SW 1271 (cell line): ENCODE results near the gene SPACA6.

Experiments used
- DNase-seq, 2 experiments: peaks; one replicate each; lab custom pipeline; 2025; lab: John Stamatoyannopoulos, UW

The SPACA6 gene

DNA sequence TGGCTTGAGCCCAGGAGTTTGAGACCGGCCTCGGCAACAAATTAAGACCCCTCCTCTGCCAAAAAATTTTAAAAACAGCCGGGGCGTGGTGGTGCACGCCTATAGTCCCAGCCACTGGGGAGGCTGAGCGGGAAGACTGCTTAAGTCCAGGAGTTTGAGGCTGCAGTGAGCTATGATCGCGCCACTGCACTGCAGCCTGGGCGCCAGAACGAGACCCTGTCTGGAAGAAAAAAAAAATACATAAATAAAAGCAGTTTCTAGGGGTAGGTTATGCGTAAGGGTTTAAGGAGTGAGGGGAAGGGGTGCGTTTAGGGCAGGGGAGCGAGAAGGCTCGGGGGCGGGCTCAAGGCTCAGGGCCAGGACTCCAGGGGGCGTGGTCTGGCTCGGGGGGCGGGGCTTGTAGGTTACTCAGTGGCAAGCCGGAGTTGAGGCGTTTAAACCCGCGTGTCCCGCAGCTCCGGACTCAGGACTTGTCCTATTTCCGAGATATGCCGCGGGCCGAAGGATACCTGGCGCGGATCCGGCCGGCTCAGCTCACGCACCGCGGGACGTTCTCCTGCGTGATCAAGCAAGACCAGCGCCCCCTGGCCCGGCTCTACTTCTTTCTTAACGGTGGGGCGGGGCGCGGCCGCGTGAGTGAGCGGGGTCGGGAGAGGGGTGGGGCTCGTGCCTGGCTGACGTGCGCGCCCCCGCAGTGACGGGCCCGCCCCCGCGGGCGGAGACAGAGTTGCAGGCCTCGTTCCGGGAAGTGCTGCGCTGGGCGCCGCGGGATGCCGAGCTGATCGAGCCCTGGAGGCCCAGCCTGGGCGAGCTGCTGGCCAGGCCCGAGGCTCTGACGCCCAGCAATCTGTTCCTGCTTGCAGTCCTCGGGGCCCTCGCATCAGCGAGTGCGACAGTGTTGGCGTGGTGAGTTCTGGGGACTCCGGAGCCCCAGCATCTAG, 10.7 kb downstream of the SPACA6 start:
- peak in 1 of 2 experiments; percentile 84 for DNase-seq

DNA sequence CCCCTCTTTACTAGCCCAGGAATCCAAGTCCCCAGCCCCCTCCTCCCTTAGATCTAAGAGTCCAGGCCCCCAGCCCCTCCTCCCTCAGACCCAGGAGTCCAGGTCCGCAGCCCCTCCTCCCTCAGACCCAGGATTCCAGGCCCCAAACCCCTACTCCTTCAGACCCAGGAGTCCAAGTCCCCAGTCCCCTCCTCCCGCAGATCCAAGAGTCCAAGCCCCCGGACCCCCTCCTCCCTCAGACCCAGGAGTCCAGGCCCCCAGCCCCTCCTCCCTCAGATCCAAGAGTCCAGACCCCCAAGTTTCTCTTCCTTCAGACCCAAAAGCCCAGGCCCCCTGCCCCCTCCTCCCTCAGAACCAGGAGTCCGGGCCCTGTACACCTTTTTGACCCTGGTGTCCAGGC, 11.5 kb downstream of the SPACA6 start:
- DNase-seq = no peak

DNA sequence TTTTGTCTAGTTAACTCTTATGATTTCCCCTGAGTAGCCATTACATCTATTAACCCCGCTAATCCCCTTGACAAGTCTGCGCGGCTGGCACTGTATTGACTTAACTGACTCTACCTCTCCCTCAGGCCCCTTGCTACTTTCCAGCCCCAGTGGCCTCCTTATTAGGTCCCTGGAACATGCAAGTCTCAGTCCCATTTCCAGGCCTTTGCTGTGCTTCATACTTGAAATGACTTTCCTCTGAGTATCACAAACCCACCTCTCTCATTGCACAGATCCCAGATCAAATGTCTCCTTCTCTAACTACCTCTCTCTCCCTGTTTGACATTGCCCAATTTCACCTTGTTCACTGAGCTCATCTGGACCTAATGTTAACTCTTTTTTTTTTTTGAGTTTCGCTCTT, 13.2 kb downstream of the SPACA6 start:
- no peak for DNase-seq

DNA sequence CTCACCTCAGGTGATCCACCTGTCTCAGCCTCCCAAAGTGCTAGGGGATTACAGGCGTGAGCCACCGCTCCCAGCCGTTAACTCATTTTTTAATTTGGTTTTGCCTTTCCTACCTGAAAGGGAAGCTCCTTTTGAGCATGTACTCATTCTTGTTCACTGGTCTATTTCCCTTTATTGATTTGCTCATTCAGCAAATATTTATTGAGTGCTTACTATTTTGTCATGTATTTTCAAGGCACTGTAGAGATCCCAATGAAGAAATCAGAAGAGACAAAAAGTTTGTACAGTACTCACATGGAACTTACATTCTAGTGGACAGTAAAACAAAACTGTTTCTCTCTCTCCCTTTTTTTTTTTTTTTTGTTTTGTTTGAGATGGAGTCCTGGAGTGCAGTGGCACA, 13.8 kb downstream of the SPACA6 start:
- no peak for DNase-seq

DNA sequence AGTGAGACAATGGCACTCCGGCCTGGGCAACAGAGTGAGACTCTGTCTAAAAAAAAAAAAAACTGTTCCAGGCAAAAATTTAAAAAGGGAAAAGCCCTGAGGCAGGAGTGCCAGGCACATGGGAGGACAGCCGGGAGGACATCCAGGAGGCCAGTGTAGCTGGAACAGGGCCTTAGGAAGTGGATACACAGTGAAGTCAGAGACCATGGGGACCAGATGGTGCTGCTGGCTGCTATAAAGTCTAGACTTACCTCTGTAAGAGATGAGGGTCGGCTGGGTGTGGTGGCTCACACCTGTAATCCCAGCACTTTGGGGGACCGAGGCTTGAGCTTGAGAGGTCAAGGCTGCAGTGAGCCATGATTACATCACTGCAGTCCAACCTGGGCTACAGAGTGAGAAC, 15.7 kb downstream of the SPACA6 start:
- no peak for DNase-seq

DNA sequence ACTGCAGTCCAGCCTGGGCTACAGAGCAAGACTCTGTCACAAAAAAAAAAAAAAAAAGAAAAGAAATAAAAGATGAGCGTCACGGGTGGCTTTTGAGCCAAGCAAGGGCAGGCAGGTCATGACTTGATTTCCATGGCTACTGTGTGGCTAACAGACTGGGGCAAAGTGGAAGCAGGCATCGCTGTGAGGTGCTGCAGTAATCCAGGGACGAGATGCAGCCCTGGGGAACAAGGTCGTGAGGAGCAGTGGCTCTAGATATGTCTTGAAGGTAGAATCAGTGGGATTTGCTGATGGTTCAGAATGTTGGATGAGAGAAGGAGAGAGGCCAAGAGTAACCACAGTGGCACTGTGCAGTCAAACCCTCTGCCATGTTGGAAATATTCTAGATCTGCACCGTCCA, 16.4 kb downstream of the SPACA6 start:
- DNase-seq = no peak

DNA sequence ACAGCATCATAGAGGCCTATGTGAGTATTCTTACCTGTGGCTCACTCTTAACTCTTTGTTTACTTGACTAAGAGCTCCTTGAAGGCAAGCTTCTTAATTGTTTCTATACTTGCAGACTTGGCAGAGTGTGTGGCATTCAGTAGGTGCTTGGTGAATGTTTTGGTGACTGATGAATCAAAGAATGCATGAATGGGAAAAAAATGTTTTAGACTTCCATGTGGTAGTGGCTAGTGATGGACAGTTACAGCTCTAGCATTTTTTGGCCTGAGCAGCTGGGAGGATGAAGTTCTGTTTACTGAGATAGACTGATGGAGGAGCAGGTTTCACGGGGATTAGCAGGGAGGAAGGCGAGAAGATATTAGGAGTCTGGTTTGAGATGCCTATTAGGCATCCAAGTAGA, 17.0 kb downstream of the SPACA6 start:
- no peak for DNase-seq

DNA sequence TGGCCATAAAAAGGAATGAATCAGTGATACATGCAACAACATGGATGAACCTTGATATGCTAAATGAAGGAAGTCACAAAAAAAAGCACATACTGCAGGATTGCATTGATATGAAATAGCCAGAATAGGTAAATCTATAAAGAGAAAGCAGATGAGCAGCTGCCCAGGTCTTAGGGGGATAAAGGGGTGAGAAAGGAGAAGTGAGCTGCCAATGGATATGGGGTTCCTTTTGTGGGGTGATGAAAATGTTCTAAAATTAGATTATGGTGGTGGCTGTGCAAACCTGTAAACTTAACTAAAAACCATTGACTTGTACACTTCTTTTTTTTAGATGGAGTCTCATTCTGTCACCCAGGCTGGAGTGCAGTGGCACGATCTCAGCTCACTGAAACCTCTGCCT, 18.6 kb downstream of the SPACA6 start:
- no peak for DNase-seq

DNA sequence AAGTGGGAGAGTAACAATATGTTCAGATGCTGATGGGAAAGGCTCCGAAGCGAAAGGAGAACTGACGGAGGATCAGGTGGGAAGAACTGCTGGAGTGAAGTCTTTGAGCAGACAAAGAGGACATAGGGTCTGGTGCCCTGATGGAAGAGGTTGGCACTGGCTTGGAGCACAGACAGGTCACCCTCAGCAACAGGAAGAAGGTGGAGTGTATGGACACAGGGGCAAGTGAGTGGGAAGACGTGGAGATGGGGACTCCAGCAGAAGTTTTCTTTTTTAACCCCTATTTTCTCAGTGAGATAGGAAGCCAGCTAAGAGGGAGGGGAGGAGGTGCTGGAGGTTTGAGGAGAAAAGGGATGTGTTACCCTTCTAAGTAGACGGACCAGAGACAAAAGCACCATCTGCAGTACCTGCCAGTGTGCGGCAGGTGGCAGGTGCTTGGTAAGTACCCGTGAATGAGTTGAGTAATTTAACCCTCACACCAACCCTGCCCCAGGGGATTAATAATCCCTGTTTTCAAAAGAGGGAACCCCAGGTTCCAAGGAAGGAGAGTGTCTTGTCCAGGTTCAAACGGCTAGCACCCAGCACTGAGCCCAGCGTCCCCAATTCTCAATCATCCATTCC, 19.4 kb downstream of the SPACA6 start:
- DNase-seq = peak in 1 of 2 experiments; percentile 36

DNA sequence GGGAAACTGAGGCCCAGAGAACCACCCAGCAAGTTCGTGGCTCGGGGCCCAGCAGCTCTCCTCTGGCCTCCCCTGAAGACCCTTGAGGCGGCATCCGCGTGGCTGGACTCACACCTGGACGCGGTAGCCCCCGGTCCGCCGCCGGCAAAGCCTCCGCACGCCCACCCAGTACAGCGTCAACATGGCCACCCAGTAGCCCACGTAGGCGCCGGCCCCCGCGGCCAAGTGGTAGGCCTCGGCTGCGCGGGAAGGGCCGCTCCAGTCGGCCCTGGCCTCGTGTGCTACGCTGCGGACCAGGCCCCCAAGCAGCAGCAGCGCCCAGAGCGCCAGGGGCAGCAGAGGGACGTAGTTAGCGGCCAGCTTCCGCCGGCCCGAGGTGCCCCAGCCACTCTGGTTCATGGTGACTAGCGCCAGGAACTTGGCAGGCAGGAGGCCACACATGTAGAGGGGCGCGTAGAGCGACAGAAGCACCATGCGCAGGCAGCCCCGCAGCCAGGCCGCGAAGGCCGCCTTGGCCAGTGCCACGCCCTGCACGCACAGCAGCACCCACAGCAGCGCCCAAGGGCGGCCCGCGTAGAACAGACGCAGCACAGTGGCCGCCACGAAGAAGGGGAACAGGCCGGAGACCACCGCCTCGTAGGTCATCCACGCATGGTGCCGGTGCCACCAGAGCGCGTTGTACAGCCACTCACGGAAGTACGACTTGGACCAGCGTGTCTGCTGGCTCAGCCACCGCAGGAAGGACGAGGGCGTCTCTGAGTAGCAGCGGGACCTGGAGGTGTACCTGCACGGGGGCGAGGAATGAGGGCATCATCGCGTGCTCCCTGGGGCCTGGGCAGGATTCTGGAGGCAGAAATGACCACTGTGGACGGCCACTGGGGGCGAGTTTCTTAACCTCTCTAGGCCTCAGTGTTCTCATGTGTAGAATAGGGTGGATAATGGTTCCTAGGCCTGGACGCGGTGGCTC, 20.5 kb downstream of the SPACA6 start:
- DNase-seq = no peak

DNA sequence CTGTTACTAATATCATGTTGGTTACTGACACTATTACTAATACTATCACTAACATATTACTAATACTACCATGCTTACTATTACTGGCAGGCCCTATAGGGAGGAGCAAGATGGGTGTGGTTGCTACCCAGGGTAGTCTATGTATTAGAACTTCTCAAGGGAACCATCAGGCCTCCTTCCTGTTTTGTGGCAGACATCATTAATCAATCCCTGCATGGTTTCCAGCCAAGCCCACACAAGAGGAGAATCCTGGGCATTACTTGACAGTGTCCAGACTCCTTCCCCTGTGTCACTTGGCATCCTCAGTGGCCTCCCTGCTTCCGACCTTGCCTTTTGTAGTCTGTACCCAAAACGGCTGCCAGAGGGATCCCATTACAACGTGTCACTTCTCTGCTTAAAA, 21.7 kb downstream of the SPACA6 start:
- DNase-seq = no peak

DNA sequence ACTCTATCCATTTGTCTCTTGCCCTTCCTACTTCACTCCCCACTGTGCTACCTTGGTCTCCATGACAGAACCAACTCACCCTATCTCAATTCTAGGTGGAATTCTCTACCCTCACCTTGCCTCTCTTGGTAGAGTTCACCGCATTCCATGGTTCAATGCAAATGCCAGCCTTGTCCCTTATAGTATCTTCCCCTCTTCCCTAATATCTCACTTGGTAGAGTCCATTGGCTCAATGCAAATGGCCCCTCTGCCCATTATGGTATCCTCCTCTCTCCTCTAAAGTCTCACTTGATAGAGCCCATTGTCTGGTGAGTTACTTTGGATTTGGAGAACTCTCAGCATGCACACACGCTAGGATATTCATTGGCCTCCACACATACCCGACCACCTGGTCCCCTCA, 22.7 kb downstream of the SPACA6 start:
- DNase-seq = no peak

DNA sequence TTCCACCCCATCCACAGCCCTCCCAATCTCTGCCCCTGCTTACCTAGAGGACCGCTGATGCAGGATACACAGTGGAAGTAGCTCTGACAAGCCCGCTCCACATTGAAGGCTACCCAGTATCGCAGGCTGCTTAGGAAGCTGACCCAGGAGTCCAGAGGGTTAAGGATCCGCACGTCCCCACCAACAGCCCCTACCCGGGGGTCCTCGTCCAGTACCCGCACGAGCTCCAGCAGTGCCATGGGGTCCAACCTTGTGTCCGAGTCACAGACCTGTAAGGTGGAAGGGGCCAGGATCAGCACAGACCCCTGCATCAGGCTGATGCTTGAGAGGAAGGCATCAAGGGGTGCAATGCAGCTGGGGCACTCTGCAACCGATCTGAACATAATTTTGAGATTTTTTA, 23.8 kb downstream of the SPACA6 start:
- DNase-seq = no peak

DNA sequence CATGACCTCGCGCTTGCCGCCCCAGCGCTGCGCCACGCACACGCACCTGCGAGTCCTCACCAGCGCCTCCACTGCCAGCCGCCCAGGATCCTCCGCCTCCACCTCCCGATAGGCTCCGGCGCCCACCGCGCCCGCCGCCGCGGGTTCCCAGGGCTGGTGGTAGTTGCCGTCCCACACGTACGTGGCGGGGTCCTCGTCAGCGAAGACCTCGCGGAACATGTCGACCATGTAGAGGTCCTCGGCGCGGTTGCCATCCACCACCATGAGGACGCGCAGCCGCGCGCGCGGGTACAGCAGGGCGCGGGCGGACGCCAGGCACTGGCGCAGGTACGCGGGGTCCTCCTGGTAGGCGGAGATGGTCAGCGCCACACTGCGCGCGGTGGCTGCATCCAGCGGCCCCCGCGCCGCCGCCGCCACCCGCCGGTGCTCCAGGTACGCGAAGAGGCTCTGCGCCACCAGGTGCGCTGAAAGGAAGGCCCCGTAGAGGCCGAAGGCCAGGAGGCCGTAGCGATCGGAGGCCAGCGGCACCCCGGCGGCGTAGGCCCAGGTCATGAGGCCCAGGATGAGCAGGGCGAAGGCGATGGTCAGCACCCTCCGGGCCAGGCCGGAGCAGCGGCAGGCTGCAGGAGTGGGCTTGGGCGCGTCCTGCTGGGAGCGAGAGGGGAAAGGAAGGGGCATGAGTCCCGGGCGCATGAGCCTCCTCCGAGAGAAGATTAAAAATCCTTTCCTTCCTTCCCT, 26.3 kb downstream of the SPACA6 start:
- DNase-seq = no peak

DNA sequence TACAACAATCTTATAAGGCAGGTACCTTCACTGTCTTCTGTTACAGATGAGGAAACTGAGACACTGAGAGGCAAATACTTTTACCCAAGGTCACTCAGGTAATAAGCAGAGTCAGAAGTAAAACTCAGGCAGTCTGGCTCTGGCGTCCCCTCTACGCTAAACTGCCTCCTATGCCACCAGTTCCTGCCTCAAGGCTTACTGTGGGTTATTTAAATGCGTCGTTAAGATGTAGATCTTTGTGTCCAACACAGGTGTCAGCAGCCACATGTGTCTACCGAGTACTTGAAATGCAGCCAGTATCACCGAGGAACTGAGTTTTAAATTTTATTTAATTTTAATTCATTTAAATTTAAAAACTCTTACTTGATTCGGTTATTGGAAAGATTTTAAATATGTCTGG, 28.8 kb downstream of the SPACA6 start:
- DNase-seq = no peak

DNA sequence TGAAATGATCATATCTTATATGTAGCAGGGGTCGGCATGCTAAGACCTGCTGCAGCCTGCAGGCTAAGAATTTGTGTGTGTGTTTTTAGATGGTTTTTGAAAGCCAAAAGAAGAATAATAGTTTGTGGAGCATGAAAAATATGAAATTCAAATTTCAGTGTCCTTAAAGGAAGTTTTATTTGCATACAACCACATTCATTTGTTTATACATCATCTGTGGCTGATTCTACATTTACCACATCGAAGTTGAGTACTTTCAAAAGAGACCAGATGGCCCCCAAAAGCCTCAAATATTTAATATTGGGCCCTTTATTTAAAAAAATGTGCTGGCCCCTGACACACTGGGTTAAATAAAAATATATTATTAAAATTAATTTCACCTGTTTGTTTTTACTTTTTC, 29.4 kb downstream of the SPACA6 start:
- no peak for DNase-seq

DNA sequence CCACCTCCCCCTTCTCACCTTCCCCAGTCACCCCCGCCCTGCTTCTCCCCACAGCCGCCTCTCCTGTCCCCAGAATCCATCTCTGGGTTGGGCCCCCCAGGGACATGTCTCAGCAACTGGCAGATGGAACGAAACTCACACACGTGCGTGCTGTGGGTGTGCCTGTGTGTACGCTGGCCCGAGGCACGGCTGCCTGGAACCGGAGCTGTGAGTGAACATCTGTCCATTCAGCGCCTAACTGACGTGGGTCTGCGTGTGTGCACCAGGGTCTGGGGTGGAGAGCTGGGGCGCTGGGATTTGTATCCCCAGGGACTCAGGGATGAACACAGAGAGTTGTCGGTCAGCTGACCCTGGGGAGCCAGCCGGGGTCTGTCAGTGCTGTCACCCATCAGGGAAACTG, 31.4 kb downstream of the SPACA6 start:
- DNase-seq = no peak

DNA sequence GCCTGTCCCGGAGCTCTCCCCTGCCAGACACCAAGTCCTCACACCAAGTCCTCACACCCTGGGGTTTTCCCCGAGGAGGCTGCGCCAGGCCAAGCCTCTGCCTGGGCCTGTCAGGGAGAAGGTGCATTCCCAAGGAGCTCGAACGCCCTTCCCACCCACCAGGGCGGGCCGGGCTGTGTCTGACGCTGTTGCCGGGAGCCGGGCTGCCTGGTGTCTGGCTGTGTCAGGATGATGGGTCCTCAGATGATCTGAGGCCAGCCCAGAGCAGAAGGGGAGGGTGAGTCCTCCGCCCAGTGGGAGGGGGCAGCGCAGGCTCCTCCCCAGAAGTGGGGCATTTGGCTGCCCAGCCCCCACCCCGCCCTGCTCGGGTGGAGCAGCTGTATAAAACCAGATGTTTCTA, 32.9 kb downstream of the SPACA6 start:
- no peak for DNase-seq

DNA sequence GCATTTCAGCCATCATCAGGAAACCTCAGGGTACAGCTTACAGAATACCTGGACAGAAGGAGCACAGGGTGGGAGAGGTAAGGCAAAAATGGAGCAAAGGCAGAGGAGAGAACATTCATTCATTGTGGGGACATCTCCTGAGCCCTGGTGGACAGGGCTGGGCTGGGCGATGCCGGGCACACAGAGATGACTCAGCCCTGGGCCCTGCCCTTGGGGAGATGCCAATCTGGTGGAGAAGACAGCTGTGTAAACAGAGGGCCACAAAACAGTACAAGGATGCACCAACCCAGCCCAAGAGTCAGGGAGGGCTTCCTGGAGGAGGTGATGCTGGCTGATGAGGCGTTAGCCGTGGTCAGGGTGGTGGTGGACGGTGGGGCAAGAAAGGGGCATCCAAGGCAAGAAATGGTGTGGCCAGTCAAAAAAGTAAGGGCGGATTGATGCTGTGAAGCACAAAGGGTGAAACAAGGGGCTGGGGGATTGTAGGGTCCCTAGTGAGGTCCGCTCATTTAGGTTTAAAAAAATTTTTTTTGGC, 34.3 kb downstream of the SPACA6 start:
- DNase-seq = no peak

DNA sequence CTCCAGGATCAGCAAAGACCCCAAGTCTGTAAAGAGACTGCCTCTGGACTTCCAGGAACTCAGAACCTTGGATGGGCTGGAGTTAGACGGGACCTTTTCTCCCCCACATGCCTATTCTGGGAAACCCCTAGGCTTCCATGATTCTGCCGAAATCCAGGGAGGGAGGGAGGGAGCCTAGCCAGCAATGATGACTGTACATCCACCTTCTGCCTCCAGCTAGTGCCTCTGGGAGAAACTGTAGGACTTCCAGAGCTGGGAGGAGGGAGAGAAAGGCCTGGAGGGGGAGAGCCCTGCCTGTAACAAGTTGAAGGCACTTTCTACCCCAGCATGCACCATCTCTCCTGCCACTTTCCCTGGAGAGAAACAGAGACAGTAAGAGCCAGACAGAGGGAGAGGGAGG, 36.7 kb downstream of the SPACA6 start:
- no peak for DNase-seq

DNA sequence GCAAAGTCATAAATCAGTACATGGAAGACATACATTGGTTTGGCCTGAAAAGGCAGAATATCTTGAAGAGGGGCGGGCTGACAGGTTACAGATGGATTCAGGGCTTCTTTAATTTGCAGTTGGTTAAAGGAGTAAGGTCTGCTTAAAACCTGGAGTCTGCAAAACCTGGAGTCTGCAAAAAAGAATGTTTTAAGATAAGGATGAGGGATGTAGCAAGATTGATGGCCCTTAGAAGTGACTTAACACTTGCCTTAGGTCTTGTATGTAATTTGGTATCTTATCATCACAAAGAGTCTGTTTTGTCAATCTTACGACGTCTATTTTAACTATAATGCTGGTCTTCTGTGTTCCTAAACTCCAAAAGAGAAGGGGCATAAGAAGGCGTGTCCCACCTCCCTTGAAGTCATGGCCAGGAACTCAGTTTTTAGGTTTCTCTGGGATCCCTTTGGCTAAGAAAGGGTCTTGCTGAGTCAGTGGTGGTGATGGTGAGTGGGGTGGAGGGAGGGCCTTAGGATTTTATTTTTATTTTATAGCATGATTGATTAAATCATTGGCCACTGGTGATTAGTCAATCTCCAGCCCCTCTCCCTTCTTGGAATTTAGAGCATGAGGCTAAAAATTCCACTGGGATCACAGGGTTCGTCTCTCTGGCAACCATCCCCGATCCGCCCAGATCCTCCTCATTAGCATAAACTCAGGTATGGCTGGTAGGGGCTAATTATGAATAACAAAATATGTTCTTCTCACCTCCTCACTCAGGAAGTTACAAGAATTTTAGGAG, 40.8 kb downstream of the SPACA6 start:
- no peak for DNase-seq
